Activated T-cell treated with anti-CD3 and anti-CD28 coated beads, Interleukin-2, amount 50 U/mL, for 4 hours (primary cell): ENCODE results near the gene MTMR12. TPM values are rescaled to one million over a fixed set of nuclear protein-coding genes. Genes with fewer than 3 reads are reported as not detected.
A peak's percentile ranks its signal among the peaks of the same experiment; 100 is the strongest.
"Not testable (repeated sequence)": the region's sequence is repeated elsewhere in the genome, so short reads cannot be mapped to it uniquely, and the experiment has no call there.

Experiments
- ATAC-seq, 2 donors: fragments of 200-7000 bp; cut with Tn5 transposase; one replicate each; pipeline ENCODE4 v1.10.0; 2021
- DNase-seq: peaks from one replicate; pipeline ENCODE4 v3.0.0-alpha.2; 2020
- H3K27me3 Mint-ChIP-seq: one replicate; pipeline ENCODE4 v1.8.0; 2021; ENCODE audit warnings: low read depth, mixed read lengths
- H3K36me3 Mint-ChIP-seq: one replicate; pipeline ENCODE4 v1.8.0; 2022; ENCODE audit warnings: mixed read lengths; ENCODE audit not compliant: insufficient read depth
- H3K4me1 Mint-ChIP-seq: one replicate; pipeline ENCODE4 v1.8.0; 2021; ENCODE audit warnings: low read depth, mixed read lengths
- H3K4me3 Mint-ChIP-seq: one replicate; pipeline ENCODE4 v1.8.0; 2021; ENCODE audit warnings: mild to moderate bottlenecking, moderate library complexity, mixed read lengths
- H3K9me3 Mint-ChIP-seq: one replicate; pipeline ENCODE4 v1.8.0; 2021; ENCODE audit warnings: mixed read lengths
- total RNA-seq, 3 donors: library from RNA; stranded (reverse); gene quantifications; one replicate each; pipeline ENCODE4 v1.2.1, GENCODE V29; 2021

MTMR12 gene
- total RNA-seq, 3 donors from 2014 or later, result 19.9 to 23.9 (median 22.8) TPM

DNA sequence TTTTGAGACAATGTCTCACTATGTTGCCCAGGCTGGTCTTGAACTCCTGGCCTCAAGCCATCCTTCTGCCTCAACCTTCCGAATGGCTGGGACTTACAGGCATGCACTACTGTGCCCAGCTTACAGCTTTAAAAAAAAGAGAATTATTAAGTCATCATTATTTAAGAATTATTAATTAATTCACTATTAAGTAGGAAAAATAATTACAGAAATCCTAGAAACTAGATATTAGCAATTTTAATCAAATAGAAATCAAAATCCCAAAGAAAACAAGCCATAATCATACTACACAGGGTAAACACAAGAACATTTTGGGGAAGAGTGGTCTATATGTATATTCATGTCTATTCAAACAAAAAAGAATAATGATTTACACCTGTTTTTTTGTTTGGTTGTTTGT is 19.6 kb upstream of the MTMR12 start:
- Mint-ChIP-seq H3K27me3 (no peaks in the 10 kb centered on the region), H3K4me3 (no peak overlapping the region)

DNA sequence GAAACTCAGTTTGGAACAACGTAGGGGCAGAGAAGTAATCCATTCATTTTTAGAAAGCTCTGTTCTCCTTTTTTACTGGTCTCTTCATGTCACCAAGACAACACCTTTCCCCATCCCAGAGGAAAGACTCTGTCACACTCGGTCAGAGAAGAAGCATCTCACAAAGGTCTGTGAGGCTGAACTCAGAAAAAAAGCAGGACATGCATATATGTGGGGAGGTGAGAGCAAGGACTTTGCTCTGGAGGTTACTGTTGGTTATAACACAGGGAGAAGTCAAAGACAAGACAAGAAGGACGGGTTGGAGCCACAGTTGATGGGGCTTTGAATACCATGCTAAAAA is 19.2 kb upstream of the MTMR12 start:
- Mint-ChIP-seq H3K27me3 (no peaks in the 10 kb centered on the region), H3K4me1 (no peaks in the 10 kb centered on the region), H3K4me3 (no peak overlapping the region), H3K9me3 (no peaks in the 10 kb centered on the region), H3K36me3 (no peaks in the 10 kb centered on the region)
- ATAC-seq, result no peak
- DNase-seq, result no peak

More for the DNA sequence above, 19.6 kb upstream of the MTMR12 start:
- ATAC-seq, result no peak
- no peaks in the 10 kb centered on the region for H3K4me1 Mint-ChIP-seq
- DNase-seq, result no peak
- no peaks in the 10 kb centered on the region for H3K9me3 Mint-ChIP-seq
- no peaks in the 10 kb centered on the region for H3K36me3 Mint-ChIP-seq

DNA sequence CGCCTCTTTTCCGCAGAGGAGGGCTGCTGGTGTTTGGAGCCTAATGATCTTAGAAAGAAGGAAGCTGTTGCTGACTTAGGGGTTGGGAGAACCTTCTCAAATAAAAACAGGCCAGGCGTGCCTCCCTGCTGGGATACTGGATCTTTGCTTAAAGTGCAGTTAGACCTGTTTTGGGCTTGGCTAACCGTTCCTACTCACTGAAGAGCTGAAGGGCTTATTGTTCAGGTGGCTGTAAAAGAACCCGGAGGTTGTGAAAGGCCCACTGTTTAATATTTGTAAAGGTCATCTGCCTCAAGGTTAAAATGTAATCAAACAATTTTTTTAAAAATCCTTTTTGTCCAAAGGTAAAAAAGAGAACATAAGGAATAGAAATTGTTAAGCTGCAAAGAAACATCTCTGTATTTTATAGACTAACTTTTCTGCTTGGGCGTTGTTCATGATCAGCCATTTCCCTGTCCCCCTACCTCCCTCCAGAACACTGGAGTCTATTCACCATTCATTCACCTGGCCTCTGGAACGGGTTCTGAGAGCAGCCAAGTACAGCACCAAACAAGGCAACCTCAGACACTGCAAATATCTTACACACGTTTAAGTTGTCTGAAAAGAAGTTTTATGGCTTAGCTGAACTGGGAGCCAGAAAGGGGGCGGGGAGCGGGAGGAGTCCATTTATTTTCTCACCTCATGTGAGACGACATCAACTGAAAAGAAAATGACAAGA is 18.6 kb upstream of the MTMR12 start:
- ATAC-seq (no peak), DNase-seq (no peak)
- Mint-ChIP-seq H3K27me3 (no peaks in the 10 kb centered on the region), H3K4me1 (no peaks in the 10 kb centered on the region), H3K4me3 (no peak overlapping the region), H3K9me3 (no peaks in the 10 kb centered on the region), H3K36me3 (no peaks in the 10 kb centered on the region)

DNA sequence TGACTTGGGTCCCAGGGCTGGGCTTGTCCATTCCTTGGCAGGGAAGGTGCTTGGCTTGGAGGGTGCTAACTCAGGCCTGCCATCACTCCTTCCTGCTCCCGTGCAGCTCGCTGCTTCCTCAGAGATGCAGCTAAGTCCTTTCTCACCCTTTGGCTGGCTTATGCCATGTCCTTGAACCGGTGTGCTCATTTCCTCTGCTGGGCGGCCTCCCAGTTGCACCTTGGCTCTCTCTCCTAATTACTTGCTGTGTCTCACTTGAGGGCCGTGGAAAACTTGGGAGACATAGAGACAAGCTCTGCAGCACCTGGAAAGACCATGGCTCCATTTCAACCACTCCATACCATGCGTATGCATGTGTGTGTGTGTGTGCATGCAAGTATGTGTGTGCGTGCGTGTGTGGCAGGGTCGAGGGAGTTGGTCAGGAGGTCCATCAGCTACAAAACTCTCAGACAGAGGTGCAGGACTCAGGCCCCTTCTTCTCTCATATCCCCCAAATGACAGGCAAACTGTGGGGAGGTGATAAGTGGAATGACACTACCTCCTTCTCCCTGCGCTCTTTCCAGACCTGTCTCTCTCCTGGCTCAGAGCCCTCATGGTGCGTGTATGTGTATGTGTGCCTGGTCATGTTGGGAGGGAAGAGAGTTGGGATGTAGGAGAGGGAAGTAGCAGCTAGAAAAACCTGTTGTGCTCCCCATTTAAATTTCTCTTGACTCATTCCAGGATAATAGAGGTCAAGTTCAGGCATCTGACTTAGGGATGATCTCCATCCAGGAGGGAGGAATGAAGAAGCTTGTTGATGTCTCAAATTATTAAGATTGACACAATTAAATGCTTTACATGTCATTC is 17.6 kb upstream of the MTMR12 start:
- DNase-seq (no peak), ATAC-seq (no peak)
- H3K4me3 Mint-ChIP-seq, result no peak overlapping the region
- H3K27me3 Mint-ChIP-seq, result no peaks in the 10 kb centered on the region
- H3K36me3 Mint-ChIP-seq, result no peaks in the 10 kb centered on the region
- no peaks in the 10 kb centered on the region for H3K4me1 Mint-ChIP-seq
- no peaks in the 10 kb centered on the region for H3K9me3 Mint-ChIP-seq

DNA sequence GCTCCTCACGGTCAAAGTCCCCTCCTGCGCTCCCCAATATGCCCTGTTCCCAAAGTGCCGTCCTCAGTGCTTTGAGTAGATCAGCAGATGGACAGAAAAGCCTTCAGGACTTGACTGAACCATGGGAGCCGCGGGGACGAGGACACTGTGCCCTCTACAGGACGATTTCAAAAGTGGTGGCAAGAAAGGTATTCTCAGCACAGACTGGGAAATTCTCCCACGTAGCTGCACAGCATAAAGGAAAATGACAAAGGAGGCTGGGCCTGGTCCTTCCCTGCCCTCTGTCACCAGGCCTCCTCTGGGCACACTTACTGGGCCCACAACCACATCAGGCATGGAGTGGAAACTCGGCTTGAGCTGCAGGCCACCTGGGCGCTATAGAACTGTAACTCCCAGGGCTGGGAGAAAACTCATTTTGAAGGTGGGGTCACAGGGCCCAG is 16.7 kb upstream of the MTMR12 start:
- ATAC-seq (peak; percentile 87 to 88), DNase-seq (peak; percentile 21)
- H3K4me1 Mint-ChIP-seq, result no peaks in the 10 kb centered on the region
- H3K27me3 Mint-ChIP-seq, result no peaks in the 10 kb centered on the region
- no peaks in the 10 kb centered on the region for H3K36me3 Mint-ChIP-seq
- no peak overlapping the region for H3K4me3 Mint-ChIP-seq
- no peaks in the 10 kb centered on the region for H3K9me3 Mint-ChIP-seq

DNA sequence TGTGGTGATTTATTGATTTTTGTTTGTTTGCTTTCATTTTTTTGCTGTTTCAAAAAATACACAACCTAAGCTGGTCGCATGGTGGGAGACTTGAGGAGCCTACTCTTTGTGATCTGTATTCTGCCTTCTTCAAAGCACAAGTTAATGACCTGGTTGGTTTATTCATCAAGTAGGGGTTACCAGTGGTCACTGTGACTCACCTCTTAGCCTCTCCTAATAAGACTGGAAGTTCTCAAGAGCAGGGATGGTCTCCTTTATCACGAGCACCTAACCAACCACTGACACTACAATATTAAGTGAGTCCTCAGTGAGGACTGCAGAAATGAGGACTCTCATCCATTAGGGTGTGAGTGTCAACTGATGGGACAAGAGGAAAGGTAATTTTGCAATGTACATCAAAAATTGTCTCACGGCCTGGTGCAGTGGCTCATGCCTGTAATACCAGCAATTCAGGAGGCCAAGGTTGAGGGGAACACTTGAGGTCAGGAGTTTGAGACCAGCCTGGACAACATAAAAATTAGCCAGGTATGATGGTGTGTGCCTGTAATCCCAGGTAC is 13.6 kb upstream of the MTMR12 start:
- Mint-ChIP-seq H3K4me1 (no peaks in the 10 kb centered on the region), H3K9me3 (peaks cover 7% of the 10 kb centered on the region), H3K36me3 (no peaks in the 10 kb centered on the region), H3K27me3 (no peaks in the 10 kb centered on the region), H3K4me3 (no peak overlapping the region)
- no peak for DNase-seq
- ATAC-seq, result no peak

DNA sequence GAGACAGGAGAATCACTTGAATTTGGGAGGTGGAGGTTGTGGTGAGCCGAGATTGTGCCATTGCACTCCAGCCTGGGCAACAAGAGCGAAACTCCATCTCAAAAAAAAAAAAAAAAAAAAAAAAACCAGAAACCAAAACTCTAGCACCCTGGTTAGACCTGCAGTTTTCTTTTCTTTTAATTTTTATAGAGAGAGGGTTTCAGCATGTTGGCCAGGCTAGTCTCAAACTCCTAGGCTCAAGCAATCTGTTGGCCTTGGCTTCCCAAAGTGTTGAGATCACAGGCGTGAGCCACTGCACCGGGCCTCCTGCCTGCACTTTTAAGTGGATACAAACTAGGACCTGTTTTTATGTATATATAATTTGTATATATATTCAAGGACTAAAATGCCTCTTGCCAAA is 12.9 kb upstream of the MTMR12 start:
- Mint-ChIP-seq H3K4me1 (no peaks in the 10 kb centered on the region), H3K36me3 (no peaks in the 10 kb centered on the region), H3K4me3 (no peak overlapping the region), H3K9me3 (peaks cover 7% of the 10 kb centered on the region), H3K27me3 (no peaks in the 10 kb centered on the region)
- DNase-seq (no peak), ATAC-seq (no peak)

DNA sequence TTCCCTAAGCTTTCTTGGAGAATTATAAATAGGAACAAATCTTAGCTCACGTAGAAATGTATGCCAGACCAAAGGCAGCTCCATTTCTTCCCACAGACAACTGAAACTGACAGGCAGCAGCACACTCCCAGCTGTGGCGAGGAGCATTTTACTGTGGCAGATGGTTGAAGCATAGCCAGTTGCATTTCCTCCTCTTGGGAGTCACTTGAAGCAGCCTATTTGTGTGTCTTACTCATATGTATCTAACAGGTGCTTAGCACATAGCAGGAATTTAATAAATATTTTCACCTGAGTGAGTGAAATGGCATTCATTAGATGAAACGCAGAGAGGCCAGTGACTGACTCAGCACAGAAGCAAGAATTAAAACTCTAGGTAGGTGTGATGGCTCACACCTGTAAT is 12.3 kb upstream of the MTMR12 start:
- Mint-ChIP-seq H3K36me3 (no peaks in the 10 kb centered on the region), H3K4me3 (no peak overlapping the region), H3K9me3 (peaks cover 7% of the 10 kb centered on the region), H3K4me1 (no peaks in the 10 kb centered on the region), H3K27me3 (no peaks in the 10 kb centered on the region)
- no peak for DNase-seq
- no peak for ATAC-seq

DNA sequence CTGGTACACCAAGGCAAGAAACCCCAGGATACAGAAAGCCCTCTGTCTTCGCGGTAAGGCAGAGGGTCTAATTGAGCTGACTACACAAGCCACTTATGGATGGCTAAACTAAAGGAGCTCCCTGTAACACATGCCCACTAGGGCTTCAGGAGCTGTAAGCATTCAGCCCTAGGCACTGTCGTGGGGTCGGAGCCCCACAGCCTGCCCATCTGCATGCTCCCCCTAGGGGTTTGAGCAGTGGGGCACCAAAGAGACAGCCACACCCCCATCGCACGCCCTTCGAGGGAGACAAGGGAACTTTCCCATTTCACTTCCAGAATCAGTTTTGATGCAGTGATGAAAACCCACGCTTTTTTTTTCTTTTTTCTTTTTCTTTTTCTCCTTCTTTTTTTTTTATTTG is 11.0 kb upstream of the MTMR12 start:
- H3K36me3 Mint-ChIP-seq, result no peaks in the 10 kb centered on the region
- DNase-seq (no peak), ATAC-seq (no peak)
- peaks cover 7% of the 10 kb centered on the region for H3K9me3 Mint-ChIP-seq
- H3K4me1 Mint-ChIP-seq, result no peaks in the 10 kb centered on the region
- no peak overlapping the region for H3K4me3 Mint-ChIP-seq
- no peaks in the 10 kb centered on the region for H3K27me3 Mint-ChIP-seq

DNA sequence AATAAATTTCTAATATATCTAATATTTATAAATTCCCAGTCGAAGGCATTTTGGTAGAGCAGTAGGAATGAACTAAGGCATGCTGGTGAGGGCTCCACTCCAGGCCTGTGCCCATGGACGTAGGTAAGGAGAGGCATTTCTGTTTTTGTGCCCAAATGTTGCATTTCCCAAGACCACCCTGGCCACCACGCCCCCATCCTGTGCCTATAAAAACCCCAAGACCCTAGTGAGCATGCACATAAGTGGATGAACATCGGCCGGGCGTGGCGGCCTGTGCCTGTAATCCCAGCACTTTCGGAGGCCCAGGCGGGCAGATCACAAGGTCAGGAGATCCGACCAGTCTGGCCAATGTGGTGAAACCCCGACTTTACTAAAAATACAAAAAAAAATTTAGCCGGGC is 10.1 kb upstream of the MTMR12 start:
- H3K4me3 Mint-ChIP-seq, result no peak overlapping the region
- DNase-seq (no peak), ATAC-seq (no peak)
- no peaks in the 10 kb centered on the region for H3K36me3 Mint-ChIP-seq
- H3K27me3 Mint-ChIP-seq, result no peaks in the 10 kb centered on the region
- H3K4me1 Mint-ChIP-seq, result no peaks in the 10 kb centered on the region
- peaks cover 7% of the 10 kb centered on the region for H3K9me3 Mint-ChIP-seq

DNA sequence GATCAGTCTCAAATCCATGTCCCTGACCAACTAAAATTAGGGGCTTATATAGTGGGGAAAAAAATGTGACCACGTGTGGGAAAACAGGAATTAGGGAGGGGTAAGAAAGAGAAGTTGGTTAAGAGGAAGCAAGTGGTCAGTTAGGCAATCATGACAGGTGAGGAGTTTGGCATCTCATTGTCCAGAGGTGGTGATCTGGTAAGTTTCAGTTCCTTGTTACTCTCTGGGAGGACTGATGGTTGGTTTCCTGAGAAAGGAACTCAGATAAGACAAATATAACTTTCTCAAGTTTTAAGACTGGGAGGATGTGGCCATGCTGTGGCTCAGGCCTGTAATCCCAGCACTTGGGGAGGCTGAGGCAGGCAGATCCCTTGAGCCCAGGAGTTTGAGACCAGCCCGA is 9.0 kb upstream of the MTMR12 start:
- not testable (repeated sequence) for H3K27me3 Mint-ChIP-seq, H3K36me3 Mint-ChIP-seq, ATAC-seq, H3K9me3 Mint-ChIP-seq, H3K4me1 Mint-ChIP-seq, DNase-seq, H3K4me3 Mint-ChIP-seq

DNA sequence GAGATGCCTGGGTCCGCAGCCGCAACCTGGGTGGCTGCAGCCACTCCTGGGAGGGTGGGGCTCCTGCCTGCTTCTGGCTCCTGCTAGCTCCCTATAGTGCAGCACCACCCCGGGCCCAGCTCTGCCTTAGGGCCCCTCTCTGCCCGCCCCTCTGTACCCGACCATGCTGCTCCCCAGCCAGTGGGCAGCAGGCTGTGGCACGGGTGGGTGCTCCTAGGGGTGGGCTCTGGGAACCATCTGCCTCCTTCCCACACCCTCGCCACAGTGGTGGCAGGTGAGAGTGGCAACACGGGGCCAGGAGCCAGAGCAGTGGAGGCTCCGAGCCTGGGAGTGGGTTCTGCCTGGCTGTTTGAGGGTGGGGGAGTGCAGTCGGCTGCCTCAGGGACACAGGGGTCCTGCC is 7.8 kb upstream of the MTMR12 start:
- Mint-ChIP-seq H3K27me3 (no peaks in the 10 kb centered on the region), H3K4me3 (no peak overlapping the region), H3K36me3 (no peaks in the 10 kb centered on the region), H3K9me3 (peaks cover 7% of the 10 kb centered on the region), H3K4me1 (no peaks in the 10 kb centered on the region)
- ATAC-seq, result no peak
- no peak for DNase-seq

DNA sequence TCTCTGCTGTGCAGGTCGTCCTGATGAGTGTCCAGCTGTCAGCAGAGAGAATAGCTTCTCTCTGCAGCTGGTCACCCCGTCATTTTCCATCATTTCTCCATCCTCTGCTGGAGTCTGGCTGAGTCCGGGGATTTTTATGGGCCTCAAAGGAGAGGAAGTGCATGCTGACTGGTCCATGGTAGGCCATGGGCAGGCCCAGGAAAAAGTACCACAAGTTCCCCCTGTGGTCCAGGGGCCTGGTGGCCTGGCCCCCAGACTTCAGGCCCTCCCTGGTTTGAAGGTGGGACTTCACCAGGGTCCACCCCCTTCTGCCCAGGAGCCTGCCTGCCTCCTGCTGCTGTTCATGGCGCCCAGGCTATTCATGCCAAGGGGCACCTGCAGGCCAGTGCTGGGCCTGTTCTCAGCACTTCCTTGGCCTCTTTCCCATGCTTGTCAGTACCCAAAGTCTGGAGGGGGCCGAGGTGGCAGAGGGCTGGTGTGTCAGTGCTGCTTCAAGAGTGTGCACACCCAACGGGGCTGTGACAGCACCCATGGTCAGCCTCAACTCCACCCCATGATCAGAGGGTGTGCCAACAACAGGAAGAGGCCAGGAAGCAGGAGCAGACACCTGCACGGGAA is 7.3 kb upstream of the MTMR12 start:
- no peak overlapping the region for H3K4me3 Mint-ChIP-seq
- H3K9me3 Mint-ChIP-seq, result peaks cover 7% of the 10 kb centered on the region
- no peaks in the 10 kb centered on the region for H3K4me1 Mint-ChIP-seq
- no peaks in the 10 kb centered on the region for H3K36me3 Mint-ChIP-seq
- H3K27me3 Mint-ChIP-seq, result no peaks in the 10 kb centered on the region
- ATAC-seq (no peak), DNase-seq (no peak)

DNA sequence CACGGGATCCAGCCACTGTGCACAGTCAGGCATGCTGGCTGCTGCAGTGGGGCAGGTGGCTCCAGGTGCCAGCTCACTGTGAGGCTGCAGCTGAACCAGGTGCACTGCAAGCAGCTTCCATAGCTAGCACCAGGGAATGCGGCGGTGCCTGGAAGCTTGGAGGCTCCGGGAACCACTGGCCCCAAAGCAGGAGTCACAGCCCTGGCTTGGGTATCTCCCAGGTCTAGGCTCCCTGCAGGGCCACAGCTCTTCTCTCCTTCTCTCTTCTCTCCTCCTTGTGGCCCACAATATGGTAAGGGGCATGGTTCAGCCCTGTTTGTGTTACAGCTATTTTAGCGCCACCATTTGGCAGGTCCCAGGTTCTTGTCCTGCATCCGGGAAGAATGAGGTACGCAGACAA is 6.7 kb upstream of the MTMR12 start:
- Mint-ChIP-seq H3K4me1 (no peaks in the 10 kb centered on the region), H3K27me3 (no peaks in the 10 kb centered on the region), H3K4me3 (no peak overlapping the region), H3K9me3 (peaks cover 7% of the 10 kb centered on the region), H3K36me3 (no peaks in the 10 kb centered on the region)
- DNase-seq, result no peak
- ATAC-seq, result no peak
